Right lobe of liver (tissue), 6 donors: ENCODE measurements around the gene TPSAB1. TPM values are rescaled to one million over a fixed set of nuclear protein-coding genes. Genes with fewer than 3 reads are reported as not detected.

Experiments
- ATAC-seq, 4 donors: fragments of 200-7000 bp; cut with Tn5 transposase; one replicate each; pipeline ENCODE4 v1.9.1; 2020; ENCODE audit warnings: mild to moderate bottlenecking in 4 of 4, moderate library complexity in 4 of 4
- DNase-seq, 3 donors: peaks; one replicate each; pipeline ENCODE4 v3.0.0-alpha.2; 2020
- H3K27ac ChIP-seq, 3 donors: fragments of 200-600 bp; one replicate each; pipeline ENCODE4 v1.8.0; 2022
- H3K27me3 ChIP-seq, 2 donors: fragments of 200-600 bp; one replicate each; pipeline ENCODE4 v1.8.0; 2022
- H3K36me3 ChIP-seq, 4 donors: fragments of 200-600 bp; sonication (generic) in 1 of 4; one replicate each; pipeline versions ENCODE4 v1.5.1 to v1.8.0; 2017 to 2022; ENCODE audit warnings: control low read depth in 1 of 4
- H3K4me1 ChIP-seq, 4 donors: fragments of 200-600 bp; sonication (generic) in 1 of 4; one replicate each; pipeline versions ENCODE4 v1.5.1 to v1.8.0; 2017 to 2022; ENCODE audit warnings: control low read depth in 1 of 4
- H3K4me3 ChIP-seq, 3 donors: fragments of 200-600 bp; one replicate each; pipeline ENCODE4 v1.8.0; 2022
- H3K9me3 ChIP-seq, 4 donors: fragments of 200-600 bp; sonication (generic) in 1 of 4; one replicate each; pipeline versions ENCODE4 v1.5.1 to v1.8.0; 2017 to 2022; ENCODE audit warnings: control low read depth in 1 of 4
- POLR2A ChIP-seq: fragments of 450-650 bp; IDR thresholded peaks from one replicate; pipeline ENCODE4 v1.6.1; 2017; ENCODE audit warnings: antibody characterized with exemption, mild to moderate bottlenecking
- WGBS: methylation state at CpG from one replicate; pipeline ENCODE4 v1.1.6; 2018; ENCODE audit warnings: low coverage, low lambda C conversion rate; ENCODE audit not compliant: insufficient coverage; ENCODE audit errors: missing lambda C conversion rate; 5-methylcytosine and 5-hydroxymethylcytosine counted together
- intact Hi-C, 2 donors: fragments of 100-400 bp; cut with DNase I; formaldehyde crosslinking; loops; one replicate each; pipeline versions ENCODE4 v1.11.2 to v1.14.1; 2022
- total RNA-seq, 6 experiments: library from RNA; depleted of rRNA in 2 of 6; stranded (reverse); fragments of >200 nt in 2 of 6; fragmentation: NEBNext Ultra II Directional in 3 of 6; extraction: Animal tissue kit (Norgen Biotek cat#: 25700) in 3 of 6; gene quantifications; one replicate each; pipeline versions ENCODE4 v1.1.0 to v1.2.4, GENCODE V29; 2016 to 2023
- TF ChIP-seq, protein P1 (sequence below), 4 donors: fragments of 200-600 bp in 3 of 4; fragments of 450-650 bp in 1 of 4; IDR thresholded peaks; one replicate each; pipeline versions ENCODE4 v1.5.1 to v1.8.0; 2016 to 2022; ENCODE audit warnings: antibody characterized with exemption in 4 of 4, mild to moderate bottlenecking in 2 of 4
- donor health status: DM: no; HTN: yes; CAD: no.
- donor health status: DM: no; HTN: no; CAD: no.
- donor health status: DM: no; HTN: no; CAD: no.
- donor health status: DM: no; HTN: yes; CAD: no.
- donor health status: DM: no; HTN: yes; CAD: no.

Gene TPSAB1
- total RNA-seq, 6 experiments from 2014 or later, result 0.39 to 1.1 (median 0.81) TPM; not detected in 1

DNA sequence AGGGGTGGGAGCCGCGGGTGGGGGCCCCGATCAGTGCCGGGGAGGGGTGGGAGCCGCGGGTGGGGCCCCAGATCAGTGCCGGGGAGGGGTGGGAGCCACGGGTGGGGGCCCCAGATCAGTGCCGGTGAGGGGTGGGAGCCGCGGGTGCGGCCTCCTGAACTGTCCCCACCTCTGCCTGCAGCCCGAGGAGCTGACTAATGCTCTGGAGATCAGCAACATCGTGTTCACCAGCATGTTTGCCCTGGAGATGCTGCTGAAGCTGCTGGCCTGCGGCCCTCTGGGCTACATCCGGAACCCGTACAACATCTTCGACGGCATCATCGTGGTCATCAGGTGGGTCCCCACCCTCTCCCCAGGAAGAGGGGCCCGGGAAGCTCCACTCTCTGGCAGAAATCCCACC lies 35.6 kb upstream of the TPSAB1 start:
- Histone ChIP-seq H3K36me3 (peaks cover 0 to 4% (median 0%) of the 10 kb centered on the region in 4 donors), H3K27ac (no peak overlapping the region), H3K27me3 (no peaks in the 10 kb centered on the region), H3K9me3 (no peaks in the 10 kb centered on the region), H3K4me1 (no peaks in the 10 kb centered on the region), H3K4me3 (no peak overlapping the region)
- DNase-seq (no peak), ATAC-seq (no peak)
- no CpG with 5 or more reads among the region's 21 CpGs for WGBS
- TF ChIP-seq, protein P1, sequence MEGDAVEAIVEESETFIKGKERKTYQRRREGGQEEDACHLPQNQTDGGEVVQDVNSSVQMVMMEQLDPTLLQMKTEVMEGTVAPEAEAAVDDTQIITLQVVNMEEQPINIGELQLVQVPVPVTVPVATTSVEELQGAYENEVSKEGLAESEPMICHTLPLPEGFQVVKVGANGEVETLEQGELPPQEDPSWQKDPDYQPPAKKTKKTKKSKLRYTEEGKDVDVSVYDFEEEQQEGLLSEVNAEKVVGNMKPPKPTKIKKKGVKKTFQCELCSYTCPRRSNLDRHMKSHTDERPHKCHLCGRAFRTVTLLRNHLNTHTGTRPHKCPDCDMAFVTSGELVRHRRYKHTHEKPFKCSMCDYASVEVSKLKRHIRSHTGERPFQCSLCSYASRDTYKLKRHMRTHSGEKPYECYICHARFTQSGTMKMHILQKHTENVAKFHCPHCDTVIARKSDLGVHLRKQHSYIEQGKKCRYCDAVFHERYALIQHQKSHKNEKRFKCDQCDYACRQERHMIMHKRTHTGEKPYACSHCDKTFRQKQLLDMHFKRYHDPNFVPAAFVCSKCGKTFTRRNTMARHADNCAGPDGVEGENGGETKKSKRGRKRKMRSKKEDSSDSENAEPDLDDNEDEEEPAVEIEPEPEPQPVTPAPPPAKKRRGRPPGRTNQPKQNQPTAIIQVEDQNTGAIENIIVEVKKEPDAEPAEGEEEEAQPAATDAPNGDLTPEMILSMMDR (IDR thresholded peaks at IDR 0.05), result no peak
- no peak for TF ChIP-seq POLR2A
- intact Hi-C loops, result no loop called here

DNA sequence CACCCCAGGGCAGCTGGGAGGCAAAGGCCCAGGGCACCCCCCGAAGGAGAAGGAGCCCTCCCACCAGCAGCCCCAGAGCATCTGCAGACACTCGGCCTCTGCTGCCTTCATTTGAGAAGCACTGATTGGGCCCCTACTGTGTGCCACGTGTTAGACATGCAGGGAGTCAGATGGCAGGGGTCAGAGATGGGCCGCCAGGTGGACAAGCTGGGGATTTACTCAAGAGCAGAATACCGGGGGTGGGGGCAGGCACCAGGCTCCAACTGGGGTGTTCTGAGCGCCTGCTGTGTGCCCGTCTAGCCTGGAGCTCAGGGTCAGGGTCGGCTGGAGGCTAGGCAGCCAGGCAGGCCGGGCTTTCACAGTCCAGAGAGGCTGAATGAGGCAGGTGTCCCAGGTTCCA lies 34.2 kb upstream of the TPSAB1 start:
- intact Hi-C loops, result no loop called here
- Histone ChIP-seq H3K4me3 (no peak overlapping the region), H3K36me3 (peaks cover 0 to 6% (median 0%) of the 10 kb centered on the region in 4 donors), H3K9me3 (no peaks in the 10 kb centered on the region), H3K27ac (no peak overlapping the region), H3K4me1 (no peaks in the 10 kb centered on the region), H3K27me3 (no peaks in the 10 kb centered on the region)
- no peak for TF ChIP-seq POLR2A
- TF ChIP-seq, protein P1 (IDR thresholded peaks at IDR 0.05), result no peak
- WGBS, result no CpG with 5 or more reads among the region's 9 CpGs
- DNase-seq (no peak), ATAC-seq (no peak)

DNA sequence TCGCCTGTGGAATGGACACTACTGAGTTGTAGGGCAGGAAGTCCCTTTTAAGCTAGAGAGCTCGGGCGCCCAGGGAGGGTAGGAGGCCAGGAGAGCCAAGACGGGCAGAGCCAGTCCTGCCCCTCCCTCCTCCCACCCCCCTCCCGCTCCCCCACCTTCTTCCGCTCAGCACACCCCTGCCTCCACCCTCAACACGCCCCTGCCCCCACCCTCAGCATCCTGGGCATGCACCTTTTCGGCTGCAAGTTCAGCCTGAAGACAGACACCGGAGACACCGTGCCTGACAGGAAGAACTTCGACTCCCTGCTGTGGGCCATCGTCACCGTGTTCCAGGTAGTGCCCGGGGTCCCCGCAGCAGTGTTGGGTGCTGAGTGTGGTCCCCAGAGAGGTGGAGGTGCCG lies 33.7 kb upstream of the TPSAB1 start:
- H3K4me1 ChIP-seq, result no peaks in the 10 kb centered on the region
- no peak for ATAC-seq
- intact Hi-C loops, result no loop called here
- 72% methylated on average over 9 of the region's 16 CpGs for WGBS
- H3K9me3 ChIP-seq, result no peaks in the 10 kb centered on the region
- H3K36me3 ChIP-seq, result peaks cover 0 to 11% (median 0%) of the 10 kb centered on the region in 4 donors
- no peak overlapping the region for H3K27ac ChIP-seq
- DNase-seq, result no peak
- no peaks in the 10 kb centered on the region for H3K27me3 ChIP-seq
- H3K4me3 ChIP-seq, result no peak overlapping the region
- TF ChIP-seq POLR2A, result no peak
- TF ChIP-seq, protein P1 (IDR thresholded peaks at IDR 0.05), result no peak

DNA sequence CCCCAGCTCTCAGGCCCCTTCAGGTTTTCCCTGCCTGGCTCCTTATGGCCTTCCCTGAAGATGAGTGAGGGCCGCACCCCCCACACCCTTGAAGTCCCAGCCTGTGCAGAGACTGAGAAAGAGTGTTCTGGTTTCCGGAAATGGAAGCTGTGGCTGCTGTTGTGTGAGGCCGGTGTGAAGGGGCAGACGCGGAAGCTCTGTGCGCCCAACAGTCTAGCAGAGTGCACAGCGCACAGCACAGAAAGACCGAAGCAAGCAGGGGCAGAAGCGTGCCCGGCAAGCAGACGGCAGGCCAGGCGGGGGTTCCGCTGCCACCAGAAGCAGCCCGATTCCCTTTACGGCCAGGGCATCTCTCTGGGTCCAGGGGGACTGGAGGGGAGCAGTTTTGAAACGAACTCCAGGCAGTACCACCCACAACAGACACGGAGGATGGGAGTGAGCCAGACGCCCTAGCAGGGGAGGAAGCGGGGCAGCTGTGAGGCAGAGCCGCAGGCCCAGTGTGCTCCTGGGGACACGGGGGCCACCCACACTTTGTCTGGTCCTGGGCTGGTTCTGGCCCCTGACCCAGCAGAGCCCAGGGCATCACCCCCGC lies 32.2 kb upstream of the TPSAB1 start:
- Histone ChIP-seq H3K9me3 (no peaks in the 10 kb centered on the region), H3K36me3 (peaks cover 0 to 14% (median 0%) of the 10 kb centered on the region in 4 donors), H3K27ac (no peak overlapping the region), H3K27me3 (no peaks in the 10 kb centered on the region), H3K4me3 (no peak overlapping the region), H3K4me1 (no peaks in the 10 kb centered on the region)
- intact Hi-C loops, result no loop called here
- 61% methylated on average over 5 of the region's 22 CpGs for WGBS
- DNase-seq (no peak), ATAC-seq (no peak)
- TF ChIP-seq, protein P1 (IDR thresholded peaks at IDR 0.05), result no peak
- TF ChIP-seq POLR2A, result no peak
